OCI-LY3 (cell line): ENCODE results near the gene BACH2.

ENCODE experiments used
- EZH2phosphoT487 ChIP-seq: fragments of 200-600 bp; shearing (Covaris generic); IDR thresholded peaks from 2 replicates; pipeline ENCODE4 v1.6.1; 2018; ENCODE audit warnings: antibody characterized with exemption, mixed run types, low read depth
- TF ChIP-seq, protein P1 (sequence below): fragments of 200-600, 300-600 bp; sonication (generic); IDR thresholded peaks from 2 replicates; pipeline ENCODE4 v1.5.1; 2014; ENCODE audit warnings: antibody characterized with exemption, low read length, low read depth

- TF ChIP-seq EZH2phosphoT487: no peak
- TF ChIP-seq, protein P1, sequence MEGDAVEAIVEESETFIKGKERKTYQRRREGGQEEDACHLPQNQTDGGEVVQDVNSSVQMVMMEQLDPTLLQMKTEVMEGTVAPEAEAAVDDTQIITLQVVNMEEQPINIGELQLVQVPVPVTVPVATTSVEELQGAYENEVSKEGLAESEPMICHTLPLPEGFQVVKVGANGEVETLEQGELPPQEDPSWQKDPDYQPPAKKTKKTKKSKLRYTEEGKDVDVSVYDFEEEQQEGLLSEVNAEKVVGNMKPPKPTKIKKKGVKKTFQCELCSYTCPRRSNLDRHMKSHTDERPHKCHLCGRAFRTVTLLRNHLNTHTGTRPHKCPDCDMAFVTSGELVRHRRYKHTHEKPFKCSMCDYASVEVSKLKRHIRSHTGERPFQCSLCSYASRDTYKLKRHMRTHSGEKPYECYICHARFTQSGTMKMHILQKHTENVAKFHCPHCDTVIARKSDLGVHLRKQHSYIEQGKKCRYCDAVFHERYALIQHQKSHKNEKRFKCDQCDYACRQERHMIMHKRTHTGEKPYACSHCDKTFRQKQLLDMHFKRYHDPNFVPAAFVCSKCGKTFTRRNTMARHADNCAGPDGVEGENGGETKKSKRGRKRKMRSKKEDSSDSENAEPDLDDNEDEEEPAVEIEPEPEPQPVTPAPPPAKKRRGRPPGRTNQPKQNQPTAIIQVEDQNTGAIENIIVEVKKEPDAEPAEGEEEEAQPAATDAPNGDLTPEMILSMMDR: no peak
Observed at GRCh38 chr6:90062051-90062450, 234.6 kb downstream of the BACH2 start.
